CD14-positive monocyte (primary cell): ENCODE results near the gene ATP8B3. TPM values are rescaled to one million over a fixed set of nuclear protein-coding genes. Genes with fewer than 3 reads are reported as not detected.

Experiments
- DNase-seq, 3 donors: peaks; one replicate each; pipeline ENCODE4 v3.0.0-alpha.2; 2011 to 2022
- H2AFZ ChIP-seq: 2 replicates; pipeline ENCODE4 v1.6.0; 2012; ENCODE audit warnings: mild to moderate bottlenecking, low read depth, low read length, inconsistent platforms; ENCODE audit not compliant: insufficient read depth, poor library complexity, severe bottlenecking
- H3K27ac ChIP-seq, 2 donors: 1 replicate in 1 of 2; 2 replicates in 1 of 2; pipeline ENCODE4 v1.5.1; 2012 to 2013; ENCODE audit warnings: low read length in 2 of 2, control low read depth in 1 of 2, inconsistent platforms in 1 of 2, low read depth in 1 of 2, mild to moderate bottlenecking in 1 of 2
- H3K27me3 ChIP-seq, 2 donors: one replicate each; pipeline versions ENCODE4 v1.6.0 to v1.6.1; 2011 to 2013; ENCODE audit warnings: low read length in 2 of 2; ENCODE audit not compliant: control insufficient read depth in 2 of 2, insufficient read depth in 2 of 2
- H3K36me3 ChIP-seq, 2 donors: replicated peaks in 1 of 2; 1 replicate in 1 of 2; 2 replicates in 1 of 2; pipeline versions ENCODE4 v1.5.1 to v1.6.1; 2012 to 2013; ENCODE audit warnings: low read length in 2 of 2, control low read depth in 1 of 2, inconsistent platforms in 1 of 2, mild to moderate bottlenecking in 1 of 2; ENCODE audit not compliant: insufficient read depth in 2 of 2, control insufficient read depth in 1 of 2
- H3K4me1 ChIP-seq, 2 donors: 1 replicate in 1 of 2; 2 replicates in 1 of 2; pipeline versions ENCODE4 v1.5.1 to v1.6.1; 2012 to 2013; ENCODE audit warnings: low read length in 2 of 2, control low read depth in 1 of 2, inconsistent platforms in 1 of 2, mild to moderate bottlenecking in 1 of 2, moderate library complexity in 1 of 2; ENCODE audit not compliant: insufficient read depth in 2 of 2, control insufficient read depth in 1 of 2
- H3K4me2 ChIP-seq: replicated peaks from 2 replicates; pipeline ENCODE3; 2012; ENCODE audit warnings: low read length, moderate library complexity, mild to moderate bottlenecking; ENCODE audit not compliant: poor library complexity, severe bottlenecking; ENCODE audit errors: extremely low read depth
- H3K4me3 ChIP-seq, 3 experiments: fragments of 200-600 bp in 1 of 3; sonication (generic) in 1 of 3; replicated peaks in 1 of 3; 1 replicate in 2 of 3; 2 replicates in 1 of 3; pipeline ENCODE4 v1.5.1; 2011 to 2013; ENCODE audit warnings: low read length in 3 of 3, mild to moderate bottlenecking in 3 of 3, control low read depth in 2 of 3, low read depth in 2 of 3, inconsistent platforms in 1 of 3, moderate library complexity in 1 of 3
- H3K79me2 ChIP-seq: 2 replicates; pipeline ENCODE4 v1.6.0; 2012; ENCODE audit warnings: mild to moderate bottlenecking, control low read depth, inconsistent platforms, low read length, moderate library complexity; ENCODE audit not compliant: insufficient read depth
- H3K9ac ChIP-seq: 2 replicates; pipeline ENCODE4 v1.6.0; 2017; ENCODE audit warnings: low read length, mild to moderate bottlenecking; ENCODE audit not compliant: insufficient read depth, poor library complexity, severe bottlenecking
- H3K9me3 ChIP-seq, 2 donors: replicated peaks in 1 of 2; 1 replicate in 1 of 2; 2 replicates in 1 of 2; pipeline versions ENCODE4 v1.5.1 to v1.6.1; 2012 to 2013; ENCODE audit warnings: low read length in 2 of 2, control low read depth in 1 of 2; ENCODE audit not compliant: control insufficient read depth in 1 of 2, insufficient read depth in 1 of 2
- H4K20me1 ChIP-seq: 2 replicates; pipeline ENCODE4 v1.6.0; 2012; ENCODE audit warnings: mild to moderate bottlenecking, low read length, control low read depth, moderate library complexity; ENCODE audit not compliant: insufficient read depth
- H3K27ac Mint-ChIP-seq, 7 donors: one replicate each; pipeline ENCODE4 v1.8.0; 2020; ENCODE audit warnings: mild to moderate bottlenecking in 7 of 7, mixed read lengths in 7 of 7, moderate library complexity in 6 of 7, inconsistent platforms in 2 of 7
- H3K27me3 Mint-ChIP-seq, 3 donors: one replicate each; pipeline ENCODE4 v1.8.0; 2021 to 2022; ENCODE audit warnings: low read depth in 3 of 3, mild to moderate bottlenecking in 3 of 3, mixed read lengths in 3 of 3, moderate library complexity in 3 of 3, inconsistent platforms in 1 of 3
- H3K36me3 Mint-ChIP-seq, 2 donors: one replicate each; pipeline ENCODE4 v1.8.0; 2020; ENCODE audit warnings: mixed read lengths in 2 of 2, inconsistent platforms in 1 of 2, mild to moderate bottlenecking in 1 of 2
- H3K4me1 Mint-ChIP-seq: one replicate; pipeline ENCODE4 v1.8.0; 2020; ENCODE audit warnings: mild to moderate bottlenecking, mixed read lengths
- H3K4me3 Mint-ChIP-seq, 2 donors: one replicate each; pipeline ENCODE4 v1.8.0; 2020; ENCODE audit warnings: mild to moderate bottlenecking in 2 of 2, mixed read lengths in 2 of 2, moderate library complexity in 1 of 2
- H3K9me3 Mint-ChIP-seq, 7 donors: one replicate each; pipeline ENCODE4 v1.8.0; 2020 to 2022; ENCODE audit warnings: mixed read lengths in 7 of 7, mild to moderate bottlenecking in 6 of 7, moderate library complexity in 6 of 7, inconsistent platforms in 2 of 7
- WGBS: methylation state at CpG from one replicate; pipeline ENCODE4 v1.1.5; 2013; ENCODE audit warnings: missing lambda C conversion rate; ENCODE audit not compliant: insufficient coverage; 5-methylcytosine and 5-hydroxymethylcytosine counted together
- intact Hi-C, 2 donors: fragments of 100-400 bp; cut with micrococcal nuclease; formaldehyde crosslinking; loops; one replicate each; pipeline versions ENCODE4 v1.15.0 to v1.15.1; 2023
- polyA plus RNA-seq, 3 donors: library from polyadenylated mRNA; depleted of rRNA in 1 of 3; unstranded in 2 of 3; stranded (reverse) in 1 of 3; fragments of 300-500 nt in 2 of 3; fragments of >200 nt in 1 of 3; fragmentation: Illumina TruSeq in 2 of 3; gene quantifications; 1 replicate in 2 of 3; 2 replicates in 1 of 3; pipeline ENCODE4 v1.2.3, GENCODE V29; 2012 to 2021
- TF ChIP-seq, protein P1 (sequence below): fragments of 200-600 bp; IDR thresholded peaks from one replicate; pipeline ENCODE4 v1.8.0; 2022; ENCODE audit warnings: antibody characterized with exemption, mild to moderate bottlenecking

ATP8B3 gene
- polyA plus RNA-seq, 3 donors = 1.6 to 8.2 (median 1.8) TPM

DNA sequence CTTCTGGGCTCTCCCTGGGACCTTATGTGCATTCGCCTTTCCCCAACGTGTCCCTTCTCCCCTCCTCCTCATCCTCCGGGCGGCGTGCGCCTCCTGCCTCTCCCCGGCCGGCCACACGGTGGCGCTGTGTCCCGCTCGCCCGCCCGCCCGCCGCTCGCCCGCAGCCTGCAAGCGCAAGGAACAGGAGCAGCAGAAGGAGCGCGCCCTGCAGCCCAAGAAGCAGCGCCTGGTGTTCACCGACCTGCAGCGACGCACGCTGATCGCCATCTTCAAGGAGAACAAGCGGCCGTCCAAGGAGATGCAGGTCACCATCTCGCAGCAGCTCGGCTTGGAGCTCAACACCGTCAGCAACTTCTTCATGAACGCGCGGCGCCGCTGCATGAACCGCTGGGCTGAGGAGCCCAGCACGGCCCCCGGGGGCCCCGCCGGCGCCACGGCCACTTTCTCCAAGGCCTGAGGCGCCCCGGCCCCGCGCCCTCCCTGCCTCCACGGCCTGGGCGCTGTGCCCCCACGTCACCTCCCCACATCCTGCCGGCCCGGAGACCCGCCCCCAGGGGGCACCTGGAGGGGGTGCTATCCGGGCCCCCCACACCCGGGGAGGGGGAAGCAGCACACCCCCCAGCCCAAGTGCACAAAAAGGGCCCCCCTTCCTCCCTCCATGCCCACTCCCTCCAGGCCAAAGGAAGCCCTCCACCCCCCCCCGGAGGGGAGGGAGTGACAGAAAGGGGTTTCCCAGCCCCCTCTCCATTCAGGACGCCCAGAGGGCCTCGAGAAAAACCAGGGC, 36.9 kb downstream of the ATP8B3 start:
- TF ChIP-seq, protein P1, sequence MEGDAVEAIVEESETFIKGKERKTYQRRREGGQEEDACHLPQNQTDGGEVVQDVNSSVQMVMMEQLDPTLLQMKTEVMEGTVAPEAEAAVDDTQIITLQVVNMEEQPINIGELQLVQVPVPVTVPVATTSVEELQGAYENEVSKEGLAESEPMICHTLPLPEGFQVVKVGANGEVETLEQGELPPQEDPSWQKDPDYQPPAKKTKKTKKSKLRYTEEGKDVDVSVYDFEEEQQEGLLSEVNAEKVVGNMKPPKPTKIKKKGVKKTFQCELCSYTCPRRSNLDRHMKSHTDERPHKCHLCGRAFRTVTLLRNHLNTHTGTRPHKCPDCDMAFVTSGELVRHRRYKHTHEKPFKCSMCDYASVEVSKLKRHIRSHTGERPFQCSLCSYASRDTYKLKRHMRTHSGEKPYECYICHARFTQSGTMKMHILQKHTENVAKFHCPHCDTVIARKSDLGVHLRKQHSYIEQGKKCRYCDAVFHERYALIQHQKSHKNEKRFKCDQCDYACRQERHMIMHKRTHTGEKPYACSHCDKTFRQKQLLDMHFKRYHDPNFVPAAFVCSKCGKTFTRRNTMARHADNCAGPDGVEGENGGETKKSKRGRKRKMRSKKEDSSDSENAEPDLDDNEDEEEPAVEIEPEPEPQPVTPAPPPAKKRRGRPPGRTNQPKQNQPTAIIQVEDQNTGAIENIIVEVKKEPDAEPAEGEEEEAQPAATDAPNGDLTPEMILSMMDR = peak; percentile 39
- H3K27me3 ChIP-seq = peaks cover 33 to 86% of the 10 kb centered on the region in 2 donors
- DNase-seq = no peak

DNA sequence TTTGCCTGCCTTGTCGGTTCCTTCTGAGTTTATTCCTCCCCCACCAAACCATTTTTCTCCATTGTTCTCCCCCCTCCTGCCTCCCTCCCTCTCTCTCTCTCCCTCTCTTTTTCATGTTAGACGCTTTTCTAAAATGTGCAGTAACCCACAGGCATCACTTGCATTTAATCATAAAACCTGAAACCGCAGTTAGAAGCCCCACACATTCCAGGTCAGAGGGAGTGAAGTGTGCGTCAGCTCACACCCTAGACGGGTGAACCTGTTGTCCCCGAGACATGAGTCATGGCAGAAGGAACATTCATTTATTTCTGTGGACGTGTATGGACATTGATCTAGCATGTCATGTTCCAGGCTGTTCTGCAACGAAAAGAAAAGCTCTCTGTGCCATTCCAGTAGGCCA, 38.9 kb downstream of the ATP8B3 start:
- Histone ChIP-seq H3K4me3 (no peak overlapping the region), H3K4me1 (no peaks in the 10 kb centered on the region), H4K20me1 (no peaks in the 10 kb centered on the region), H2AFZ (no peak overlapping the region), H3K4me2 (no peak overlapping the region), H3K36me3 (no peaks in the 10 kb centered on the region), H3K9me3 (peaks cover 30 to 35% of the 10 kb centered on the region in 2 donors), H3K27ac (no peak overlapping the region), H3K79me2 (no peaks in the 10 kb centered on the region), H3K27me3 (peaks cover 28 to 85% of the 10 kb centered on the region in 2 donors), H3K9ac (no peak overlapping the region)
- Mint-ChIP-seq H3K27me3 (peaks cover 75 to 97% (median 82%) of the 10 kb centered on the region in 3 donors), H3K4me1 (no peaks in the 10 kb centered on the region), H3K4me3 (peak overlapping the region in 1 of 2 donors; percentile 20), H3K36me3 (peaks cover 2 to 3% of the 10 kb centered on the region in 2 donors), H3K9me3 (peaks cover 18 to 62% (median 43%) of the 10 kb centered on the region in 7 donors), H3K27ac (no peak overlapping the region)
- TF ChIP-seq, protein P1 = no peak
- DNase-seq = no peak
- intact Hi-C loops = no loop called here
- 67% methylated on average over 5 of the region's 8 CpGs for WGBS

More for the DNA sequence above, 36.9 kb downstream of the ATP8B3 start:
- intact Hi-C loops = no loop called here
- WGBS = 14% methylated on average over 46 of the region's 59 CpGs
- H3K27me3 Mint-ChIP-seq = peaks cover 78 to 97% (median 81%) of the 10 kb centered on the region in 3 donors
- no peak overlapping the region for H2AFZ ChIP-seq
- no peak overlapping the region for H3K27ac Mint-ChIP-seq
- H3K4me1 Mint-ChIP-seq = no peaks in the 10 kb centered on the region
- H4K20me1 ChIP-seq = no peaks in the 10 kb centered on the region
- H3K4me2 ChIP-seq = no peak overlapping the region
- H3K36me3 ChIP-seq = no peaks in the 10 kb centered on the region
- H3K4me3 Mint-ChIP-seq = peak overlapping the region in 1 of 2 donors; percentile 77
- H3K27ac ChIP-seq = no peak overlapping the region
- no peak overlapping the region for H3K4me3 ChIP-seq
- H3K36me3 Mint-ChIP-seq = peaks cover 2 to 3% of the 10 kb centered on the region in 2 donors
- no peaks in the 10 kb centered on the region for H3K4me1 ChIP-seq
- H3K9me3 Mint-ChIP-seq = peaks cover 18 to 58% (median 40%) of the 10 kb centered on the region in 7 donors
- H3K9me3 ChIP-seq = peaks cover 25 to 35% of the 10 kb centered on the region in 2 donors
- no peak overlapping the region for H3K9ac ChIP-seq
- no peaks in the 10 kb centered on the region for H3K79me2 ChIP-seq
